ENCODE measurements around the gene KIAA0825. TPM values are rescaled to one million over a fixed set of nuclear protein-coding genes. Genes with fewer than 3 reads are reported as not detected.
A peak's percentile ranks its signal among the peaks of the same experiment; 100 is the strongest.
"Not testable (repeated sequence)": the region's sequence is repeated elsewhere in the genome, so short reads cannot be mapped to it uniquely, and the experiment has no call there.

The KIAA0825 gene
- total RNA-seq, 1 donor from 2014 or later = 41.2 TPM

DNA sequence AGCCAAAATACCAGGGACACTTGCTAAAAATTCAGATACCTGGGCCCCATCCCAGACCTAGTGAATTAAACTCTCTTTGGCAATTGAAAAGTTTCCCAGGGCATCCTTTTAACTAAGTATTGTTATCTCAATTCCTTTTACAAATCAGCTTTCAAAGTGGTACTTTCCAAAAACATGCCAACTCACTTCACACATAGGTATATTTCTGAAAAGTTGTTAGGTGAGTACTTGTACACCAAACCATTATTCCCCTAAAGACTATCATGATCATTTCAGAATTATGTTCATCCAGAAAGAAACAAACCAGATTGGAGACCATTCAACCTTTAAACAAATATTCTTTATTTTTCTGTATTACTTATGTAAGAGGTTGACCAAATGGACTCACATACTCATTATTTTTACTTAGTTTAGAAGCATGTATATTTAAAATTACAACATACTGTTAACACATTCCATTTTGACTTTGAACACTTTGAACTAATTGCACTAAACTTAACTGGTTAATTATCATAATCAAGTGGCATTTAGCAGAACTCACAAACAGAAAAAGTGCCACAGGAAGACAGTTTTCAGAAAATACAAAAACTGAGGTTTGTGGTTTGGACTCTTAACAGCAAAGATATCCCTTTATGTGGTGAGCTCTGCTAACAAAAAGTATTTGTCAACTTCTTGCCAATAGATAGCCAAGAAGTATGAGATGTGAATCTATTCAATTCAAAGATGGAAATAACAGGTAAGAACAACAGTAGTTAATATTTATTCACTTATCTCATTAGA lies 40.7 kb downstream of the KIAA0825 start:
- DNase-seq (ENCODE audit: low spot score in 2 of 2) (no peak), FAIRE-seq (no peak)

DNA sequence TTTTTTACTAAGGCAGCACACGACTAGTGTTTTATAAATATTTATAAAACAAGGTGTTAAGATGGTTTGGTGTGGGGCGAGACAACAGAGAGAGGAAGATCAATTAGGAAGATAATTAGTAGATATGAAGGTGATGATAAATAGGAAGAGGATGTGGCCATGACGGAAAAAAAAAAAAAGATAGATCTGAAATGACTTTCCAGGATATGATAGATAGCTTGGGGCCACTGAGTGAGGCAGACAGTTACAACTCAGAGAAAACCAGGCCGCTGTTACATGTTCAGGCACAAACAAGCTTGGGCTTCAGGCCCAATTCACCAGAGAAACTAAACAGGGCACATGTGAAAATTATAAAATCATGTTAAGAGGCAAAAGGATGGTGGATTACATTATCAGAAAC lies 43.2 kb downstream of the KIAA0825 start:
- no peak for FAIRE-seq
- DNase-seq (ENCODE audit: low spot score in 2 of 2) = no peak

DNA sequence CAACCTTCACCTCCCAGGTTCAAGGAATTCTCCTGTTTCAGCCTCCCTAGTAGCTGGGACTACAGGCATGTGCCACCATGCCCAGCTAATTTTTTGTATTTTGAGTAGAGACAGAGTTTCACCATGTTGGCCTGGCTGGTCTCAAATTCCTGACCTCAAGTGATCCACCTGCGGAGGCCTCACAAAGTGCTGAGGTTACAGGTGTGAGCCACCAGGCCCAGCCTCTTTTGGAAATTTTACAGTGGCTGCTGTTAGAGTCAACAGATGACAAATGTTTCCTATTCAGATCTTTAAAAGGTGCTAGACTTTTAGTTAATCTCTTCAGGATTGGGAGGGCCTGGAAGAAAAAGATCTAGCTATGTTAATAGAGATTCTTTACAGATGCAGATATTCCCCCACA lies 45.1 kb downstream of the KIAA0825 start:
- not testable (repeated sequence) for DNase-seq (ENCODE audit: low spot score in 2 of 2); FAIRE-seq

DNA sequence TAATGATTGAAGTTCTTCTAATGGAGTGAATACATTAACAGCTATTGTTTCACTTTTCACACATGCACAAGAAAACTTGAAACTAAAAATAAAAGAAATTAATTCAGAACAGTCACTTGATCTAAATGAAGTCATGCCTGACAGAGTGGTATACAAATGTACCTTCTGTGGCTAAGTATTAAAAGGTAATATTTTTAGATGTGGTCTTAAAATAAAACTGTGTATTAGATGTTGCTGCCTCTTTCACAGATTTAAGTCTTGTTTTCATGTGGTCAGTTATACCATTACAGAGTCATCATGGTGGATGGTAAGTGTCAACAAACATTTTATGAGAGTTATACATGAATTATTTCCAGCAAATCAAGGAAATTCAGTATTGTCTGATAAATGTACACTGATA lies 47.0 kb downstream of the KIAA0825 start:
- FAIRE-seq (no peak), DNase-seq (ENCODE audit: low spot score in 2 of 2) (no peak)

DNA sequence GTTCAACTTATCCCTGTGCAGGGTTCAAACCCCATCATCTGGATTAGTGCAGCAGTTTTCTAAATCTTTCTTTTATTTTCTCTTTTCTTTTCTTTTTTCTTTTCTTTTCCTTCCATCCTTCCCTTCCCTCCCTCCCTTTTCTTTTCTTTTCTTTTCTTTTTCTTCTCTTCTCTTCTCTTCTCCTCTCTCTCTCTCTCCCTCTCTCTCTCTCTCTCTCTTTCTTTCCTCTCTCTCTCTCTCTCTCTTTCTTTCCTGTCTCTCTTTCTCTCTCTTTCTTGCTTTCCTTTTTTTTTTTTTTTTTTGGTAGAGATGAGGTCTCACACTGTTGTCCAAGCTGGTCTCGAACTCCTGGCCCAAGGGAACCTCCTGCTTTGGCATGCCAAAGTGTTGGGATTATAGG lies 53.6 kb downstream of the KIAA0825 start:
- no peak for FAIRE-seq
- no peak for DNase-seq (ENCODE audit: low spot score in 2 of 2)

DNA sequence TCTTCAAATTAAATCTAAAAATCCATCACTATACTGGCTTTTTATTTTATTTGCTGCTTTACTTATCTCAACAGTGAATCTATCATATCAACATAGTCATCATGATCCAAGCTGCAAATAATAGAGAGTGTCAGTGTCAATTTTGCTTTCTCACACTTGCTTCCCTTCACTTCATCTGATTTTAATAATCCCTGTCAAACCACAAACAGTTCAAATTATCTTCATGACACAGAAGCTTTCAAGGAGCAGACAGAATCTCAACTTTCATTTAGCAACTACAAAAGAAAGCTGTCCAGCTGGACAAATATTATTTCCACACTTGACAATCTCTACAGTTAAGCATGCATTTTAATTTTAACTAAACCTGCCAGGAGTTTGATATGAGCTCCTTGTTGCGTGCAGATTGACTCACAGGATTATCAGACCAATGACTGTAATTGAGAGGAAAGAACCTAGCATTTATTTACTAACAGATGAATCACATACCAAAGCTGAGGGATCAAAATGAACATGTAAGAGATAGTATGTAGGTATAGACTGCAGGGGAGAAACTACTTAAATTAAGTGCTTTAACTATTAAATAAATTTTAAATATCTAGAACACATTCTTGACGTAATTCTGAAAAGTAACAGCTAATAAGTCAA lies 56.0 kb downstream of the KIAA0825 start:
- FAIRE-seq = no peak
- DNase-seq (ENCODE audit: low spot score in 2 of 2) = no peak

DNA sequence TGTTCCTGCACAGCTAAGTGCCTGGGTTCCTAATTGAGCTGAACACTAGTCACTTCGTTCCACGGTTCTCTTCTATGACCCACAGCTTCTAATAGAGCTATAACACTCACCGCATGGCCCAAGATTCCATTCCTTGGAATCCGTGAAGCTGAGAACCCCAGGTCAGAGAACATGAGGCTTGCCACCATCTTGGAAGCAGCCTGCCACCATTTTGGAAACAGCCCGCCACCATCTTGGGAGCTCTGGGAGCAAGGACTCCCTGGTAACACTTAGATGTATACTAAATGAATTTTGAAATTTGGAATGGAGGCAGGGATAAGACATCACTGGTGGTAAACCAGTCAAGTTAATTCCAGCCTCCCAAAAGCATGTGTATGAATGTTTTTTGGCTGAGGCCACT lies 60.4 kb downstream of the KIAA0825 start:
- DNase-seq (ENCODE audit: low spot score in 2 of 2) = no peak
- FAIRE-seq = no peak

DNA sequence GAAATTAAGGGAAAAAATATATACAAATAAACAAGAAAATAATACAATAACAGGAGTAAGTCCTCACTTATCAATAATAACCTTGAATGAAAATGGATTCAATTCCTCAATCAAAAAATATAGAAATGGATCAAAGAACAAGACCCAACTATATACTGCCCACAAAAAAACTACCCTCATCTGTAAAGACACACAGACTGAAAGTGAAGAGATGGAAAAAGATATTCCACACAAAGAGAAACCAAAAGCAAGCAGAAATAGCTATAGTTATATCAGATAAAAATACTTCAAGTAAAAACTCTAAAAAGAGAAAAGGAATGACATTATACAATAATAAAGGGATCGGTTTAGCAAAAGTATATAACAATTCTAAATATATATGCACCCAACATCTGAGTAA lies 66.5 kb downstream of the KIAA0825 start:
- no peak for DNase-seq (ENCODE audit: low spot score in 2 of 2)
- FAIRE-seq = no peak

DNA sequence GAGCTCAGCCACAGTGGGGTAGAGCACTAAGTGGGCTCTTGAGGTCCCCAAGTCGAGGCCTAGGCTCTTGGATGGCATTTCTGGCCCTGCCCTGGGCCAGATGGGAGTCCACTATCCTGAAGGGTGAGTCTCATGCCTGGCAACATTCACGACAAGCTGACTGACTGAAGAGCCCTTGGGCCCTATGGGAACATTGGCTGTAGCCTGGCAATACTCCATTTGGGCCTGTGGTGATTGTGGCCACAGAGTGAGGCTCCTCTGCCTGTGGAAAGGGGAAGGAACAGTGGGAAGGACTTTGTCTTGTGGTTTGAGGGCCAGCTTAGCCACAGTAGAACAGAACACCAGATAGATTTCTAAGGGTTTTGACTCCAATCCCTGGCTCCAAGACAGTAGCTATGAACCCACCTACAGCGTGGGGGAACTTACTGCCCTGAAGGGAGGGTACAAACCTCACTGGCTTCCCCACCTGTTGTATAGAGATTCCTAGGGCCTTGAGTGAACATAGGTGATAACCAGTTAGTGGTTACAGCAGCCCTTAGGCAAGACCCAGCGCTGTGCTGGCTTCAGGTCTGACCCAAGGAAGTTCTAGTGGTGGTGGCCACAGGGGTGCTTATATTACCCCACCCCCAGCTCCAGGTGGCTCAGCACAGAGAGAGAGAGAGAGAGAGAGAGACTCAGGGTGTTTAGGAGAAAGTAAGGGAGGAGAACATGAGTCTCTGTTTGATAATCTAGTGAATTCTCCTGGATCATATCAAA lies 72.4 kb downstream of the KIAA0825 start:
- DNase-seq (ENCODE audit: low spot score in 2 of 2) (no peak), FAIRE-seq (no peak)

DNA sequence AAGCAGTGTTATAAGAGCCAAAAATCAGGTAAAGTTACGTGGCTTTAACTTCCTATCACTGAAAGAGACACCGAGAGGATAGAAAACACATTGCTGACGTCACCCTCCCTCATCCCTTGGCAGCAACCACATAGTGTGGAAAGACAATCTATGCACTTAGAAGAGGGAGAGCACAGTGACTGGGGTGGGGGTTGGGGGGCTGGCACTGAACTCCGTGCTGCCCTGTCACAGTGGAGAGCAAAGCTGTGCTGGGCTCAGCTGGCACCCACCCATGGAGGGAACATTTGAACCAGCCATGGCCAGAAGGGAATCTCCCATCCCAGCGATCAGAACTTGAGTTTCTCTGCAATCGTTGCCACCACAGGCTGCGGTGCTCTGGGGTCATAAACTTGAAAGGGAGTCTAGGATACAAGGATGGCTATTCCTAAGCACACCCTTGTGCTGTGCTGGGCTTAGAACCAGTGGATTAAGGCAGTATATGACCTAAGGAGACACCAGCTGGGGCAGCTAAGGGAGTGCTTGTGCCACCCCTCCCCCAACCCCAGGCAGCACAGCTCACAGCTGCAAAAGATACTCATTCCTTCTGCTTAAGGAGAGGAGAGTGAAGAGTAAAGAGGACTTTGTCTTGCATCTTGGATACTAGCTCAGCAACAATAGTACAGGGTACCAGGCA lies 73.4 kb downstream of the KIAA0825 start:
- DNase-seq (ENCODE audit: low spot score in 2 of 2) (no peak), FAIRE-seq (no peak)

DNA sequence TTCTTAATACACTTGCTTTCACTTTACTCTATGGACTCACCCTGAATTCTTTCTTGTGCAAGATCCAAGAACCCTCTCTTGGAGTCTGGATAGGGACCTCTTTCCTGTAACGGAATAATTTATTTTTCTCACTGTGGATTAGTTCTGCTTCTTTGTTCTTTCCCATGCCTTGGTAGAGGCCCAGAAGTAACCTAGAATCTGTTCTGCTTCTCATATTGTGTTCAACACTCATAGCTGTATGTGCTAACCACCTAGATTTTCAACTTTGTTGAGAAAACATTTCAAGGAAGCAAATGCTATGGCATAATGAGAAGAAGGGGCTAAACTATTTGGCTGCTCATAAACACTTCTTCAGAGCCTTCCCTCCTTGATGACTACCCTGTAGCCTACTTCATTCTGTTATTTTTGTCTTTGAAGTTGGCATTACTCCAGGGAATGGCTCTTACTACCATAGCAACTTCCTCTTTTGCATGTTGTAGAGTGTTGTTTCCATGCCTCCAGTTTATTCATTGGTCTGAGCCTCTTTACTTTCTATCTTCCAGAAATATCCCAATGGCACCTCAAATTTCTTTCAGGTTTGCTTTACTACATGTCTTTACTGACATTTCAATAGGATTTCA lies 74.3 kb downstream of the KIAA0825 start:
- no peak for FAIRE-seq
- no peak for DNase-seq (ENCODE audit: low spot score in 2 of 2)

DNA sequence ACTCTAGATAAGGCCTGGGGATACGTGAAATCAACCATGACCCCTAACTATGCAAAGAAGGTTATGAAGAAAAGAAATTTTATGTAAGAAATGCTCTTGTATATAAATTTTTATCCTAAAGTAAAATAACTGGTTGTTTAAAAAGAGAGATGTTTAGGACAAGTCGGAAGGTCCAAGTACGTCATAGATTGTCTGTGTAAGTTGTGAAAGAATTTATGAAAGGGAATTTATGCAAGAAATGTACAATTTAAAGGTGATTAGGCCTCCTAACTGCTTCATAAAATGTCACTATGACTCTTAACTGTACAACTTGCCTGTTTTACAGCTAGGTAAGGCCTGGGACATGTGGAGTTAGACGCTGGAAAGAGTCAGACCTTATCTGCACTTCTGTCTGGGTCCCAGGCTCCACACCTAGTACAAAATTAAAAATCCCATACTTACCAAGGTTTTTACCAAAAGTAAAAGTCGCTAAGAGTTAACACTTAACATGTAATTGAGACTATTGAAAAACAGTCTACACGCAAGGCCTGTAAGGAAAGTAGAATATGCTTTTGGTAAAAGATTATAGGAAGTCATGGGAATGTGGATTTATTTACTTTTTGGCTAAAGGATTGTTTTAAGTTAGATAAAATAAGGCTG lies 77.4 kb downstream of the KIAA0825 start:
- DNase-seq (ENCODE audit: low spot score in 2 of 2) (no peak), FAIRE-seq (no peak)

DNA sequence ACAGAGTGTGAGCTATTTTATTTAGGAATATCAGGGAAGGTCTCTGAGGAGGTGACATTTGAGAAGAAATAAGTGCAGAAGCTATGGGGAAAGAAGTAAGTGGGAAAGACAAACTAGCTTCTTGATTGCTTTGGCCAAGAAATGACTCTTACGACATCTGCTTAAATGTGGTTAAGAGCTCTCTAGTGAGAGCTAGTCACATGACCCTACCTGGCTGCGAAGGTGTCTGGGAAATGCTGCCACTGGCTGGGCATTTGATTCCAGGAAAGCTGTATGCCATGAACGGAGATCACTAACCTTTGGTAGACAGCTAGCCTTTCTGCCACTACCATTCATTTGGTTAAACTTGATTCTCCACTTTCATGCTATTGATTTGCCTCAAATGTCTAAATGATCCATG lies 80.1 kb downstream of the KIAA0825 start:
- FAIRE-seq (no peak), DNase-seq (ENCODE audit: low spot score in 2 of 2) (no peak)

DNA sequence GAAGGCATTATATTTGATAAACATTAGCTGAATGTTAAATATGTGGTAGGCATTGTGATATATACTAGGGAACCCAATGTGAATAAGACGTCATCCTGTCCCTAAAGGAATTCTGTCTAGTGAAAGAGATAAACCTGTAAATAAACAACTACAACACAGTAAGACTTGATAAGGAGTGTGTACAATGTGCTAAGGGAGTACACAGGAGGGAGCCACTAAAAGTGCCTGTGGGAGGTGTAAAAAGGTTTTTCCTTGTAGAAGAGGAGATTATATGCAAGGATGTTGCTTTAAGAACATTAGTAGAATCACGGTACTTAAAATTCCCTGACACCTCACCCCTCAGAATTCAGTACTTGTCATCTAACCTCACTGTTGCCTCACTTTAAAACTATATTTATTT lies 91.7 kb downstream of the KIAA0825 start:
- no peak for FAIRE-seq
- no peak for DNase-seq (ENCODE audit: low spot score in 2 of 2)

DNA sequence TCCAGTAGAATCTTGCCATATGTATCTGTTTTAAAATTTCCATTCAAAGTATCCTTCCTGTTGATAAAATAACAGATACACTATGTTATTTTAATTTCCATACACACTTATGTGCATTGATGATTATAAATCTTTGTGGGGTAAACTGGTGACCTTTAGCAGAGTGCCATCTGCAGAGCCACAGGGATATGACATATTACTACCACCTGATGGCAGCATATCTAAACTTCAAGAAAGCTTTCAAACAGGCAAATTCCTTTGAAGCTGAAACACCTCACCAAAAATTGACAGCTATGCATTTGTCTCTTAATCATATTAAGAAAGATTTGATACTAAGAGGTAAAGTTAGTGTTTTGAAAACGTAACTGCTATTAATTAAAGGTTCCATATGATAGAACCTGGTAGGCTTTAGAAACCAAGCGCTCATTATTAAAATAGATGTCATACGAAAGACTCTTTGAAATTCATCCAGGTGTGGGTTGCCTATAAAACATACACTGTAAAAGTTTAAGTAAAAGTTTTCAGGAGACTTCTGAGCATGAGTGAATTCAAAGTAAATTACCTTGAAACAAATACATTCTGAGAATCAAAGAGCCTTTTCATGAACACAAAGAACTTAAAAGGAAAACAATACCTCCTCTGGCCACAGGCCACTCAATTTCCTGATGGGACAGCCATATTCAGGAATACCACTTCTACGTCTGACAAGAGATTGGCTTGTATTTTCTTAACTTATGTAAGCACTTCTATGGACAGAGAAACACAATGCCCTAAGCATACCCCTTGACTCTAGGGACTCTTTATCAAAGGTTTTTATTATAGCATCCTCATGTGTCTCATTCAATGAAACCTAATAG lies 93.3 kb downstream of the KIAA0825 start:
- peak in 1 of 2 donors; percentile 11 for DNase-seq (ENCODE audit: low spot score in 2 of 2)

DNA sequence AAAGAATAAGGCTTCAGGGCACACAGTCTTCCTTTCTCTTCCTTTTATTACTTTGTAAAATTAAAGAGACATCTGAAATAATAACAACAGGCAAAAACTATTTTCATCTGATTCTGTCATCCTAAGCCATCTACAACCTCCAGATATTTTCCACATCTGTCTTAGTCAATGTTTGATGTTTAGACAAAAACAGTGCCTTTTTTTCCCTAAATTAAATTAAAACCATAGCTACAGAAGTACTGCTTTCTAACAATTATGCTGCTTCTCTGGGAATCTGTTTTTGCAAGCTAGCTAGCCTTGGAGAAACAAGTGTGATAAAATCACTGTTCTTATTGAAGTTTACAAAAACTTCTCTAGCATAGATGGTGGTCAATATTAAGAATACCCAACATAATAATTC lies 95.4 kb downstream of the KIAA0825 start:
- FAIRE-seq (no peak), DNase-seq (ENCODE audit: low spot score in 2 of 2) (no peak)

More for the DNA sequence above, 93.3 kb downstream of the KIAA0825 start:
- FAIRE-seq = peak; percentile 77

DNA sequence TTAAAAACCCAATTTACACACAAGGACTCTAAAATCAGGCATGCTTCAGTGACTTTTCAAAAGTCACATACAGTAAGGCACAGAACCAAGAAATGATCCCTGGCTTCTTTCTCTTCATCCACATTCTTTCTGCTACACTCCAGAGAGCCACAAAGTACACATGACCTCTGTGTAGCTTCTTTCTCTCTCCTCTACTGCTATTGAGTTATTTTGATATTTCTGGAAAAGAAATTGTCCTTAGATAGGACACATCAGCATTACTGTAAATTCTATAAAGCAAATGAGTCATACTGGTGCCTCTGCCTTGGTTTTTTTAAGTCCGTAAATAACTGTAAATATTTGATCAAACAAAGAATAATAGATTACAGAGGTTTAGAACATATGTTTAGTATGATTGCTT lies 96.3 kb downstream of the KIAA0825 start:
- DNase-seq (ENCODE audit: low spot score in 2 of 2) (no peak), FAIRE-seq (no peak)

DNA sequence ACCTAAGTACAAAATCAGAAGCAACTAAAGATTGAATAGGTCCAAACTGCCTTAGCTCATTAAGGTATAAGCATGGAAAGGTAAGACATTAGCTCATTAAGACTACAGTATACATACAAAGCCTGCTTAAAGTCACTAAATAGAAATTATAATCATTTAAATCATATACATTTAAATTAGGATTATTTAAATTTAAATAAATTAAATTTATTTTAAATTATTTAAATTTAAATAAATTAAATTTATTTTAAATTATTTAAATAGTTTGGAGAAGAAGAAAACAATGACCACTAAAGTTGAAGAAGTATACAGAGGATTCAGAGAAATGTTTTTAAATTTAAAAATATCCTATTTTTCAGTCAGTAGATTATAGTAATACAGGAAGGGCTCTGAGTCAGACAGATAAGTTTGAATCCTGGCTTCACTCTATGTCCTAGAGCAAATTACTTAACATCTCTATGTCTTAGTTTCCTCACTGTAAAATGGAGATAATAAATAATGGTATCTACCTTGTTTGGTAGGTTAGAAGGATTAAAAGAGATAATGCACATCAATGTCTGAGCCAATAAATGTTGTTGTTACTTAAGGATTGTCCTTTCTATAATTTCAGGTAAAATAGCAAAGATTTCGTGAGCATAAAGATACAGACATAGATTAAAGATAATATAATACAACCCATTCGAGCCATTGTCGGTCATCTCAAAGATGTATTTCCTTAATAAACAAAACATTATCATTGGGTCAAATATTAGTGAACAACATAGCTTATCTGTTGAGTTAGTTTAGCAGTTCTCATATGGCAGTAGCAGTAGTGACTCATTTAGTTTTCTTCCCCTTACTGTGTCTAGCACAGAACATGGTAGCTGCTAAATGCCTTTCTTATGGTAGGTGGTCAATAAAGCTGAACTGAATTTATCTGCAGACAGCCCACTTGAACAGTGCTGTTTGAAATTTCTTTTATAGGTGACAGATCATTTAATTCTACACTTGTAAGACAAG lies 100.6 kb downstream of the KIAA0825 start:
- FAIRE-seq (peak; percentile 97), DNase-seq (ENCODE audit: low spot score in 2 of 2) (no peak)

Data from frontal cortex (tissue), 4 donors.